Measurements from ENCODE around the gene CFAP46. TPM values are rescaled to one million over a fixed set of nuclear protein-coding genes. Genes with fewer than 3 reads are reported as not detected.
A peak's percentile ranks its signal among the peaks of the same experiment; 100 is the strongest.

Gene CFAP46
- total RNA-seq, 1 donor from 2014 or later: 0.94 TPM

DNA sequence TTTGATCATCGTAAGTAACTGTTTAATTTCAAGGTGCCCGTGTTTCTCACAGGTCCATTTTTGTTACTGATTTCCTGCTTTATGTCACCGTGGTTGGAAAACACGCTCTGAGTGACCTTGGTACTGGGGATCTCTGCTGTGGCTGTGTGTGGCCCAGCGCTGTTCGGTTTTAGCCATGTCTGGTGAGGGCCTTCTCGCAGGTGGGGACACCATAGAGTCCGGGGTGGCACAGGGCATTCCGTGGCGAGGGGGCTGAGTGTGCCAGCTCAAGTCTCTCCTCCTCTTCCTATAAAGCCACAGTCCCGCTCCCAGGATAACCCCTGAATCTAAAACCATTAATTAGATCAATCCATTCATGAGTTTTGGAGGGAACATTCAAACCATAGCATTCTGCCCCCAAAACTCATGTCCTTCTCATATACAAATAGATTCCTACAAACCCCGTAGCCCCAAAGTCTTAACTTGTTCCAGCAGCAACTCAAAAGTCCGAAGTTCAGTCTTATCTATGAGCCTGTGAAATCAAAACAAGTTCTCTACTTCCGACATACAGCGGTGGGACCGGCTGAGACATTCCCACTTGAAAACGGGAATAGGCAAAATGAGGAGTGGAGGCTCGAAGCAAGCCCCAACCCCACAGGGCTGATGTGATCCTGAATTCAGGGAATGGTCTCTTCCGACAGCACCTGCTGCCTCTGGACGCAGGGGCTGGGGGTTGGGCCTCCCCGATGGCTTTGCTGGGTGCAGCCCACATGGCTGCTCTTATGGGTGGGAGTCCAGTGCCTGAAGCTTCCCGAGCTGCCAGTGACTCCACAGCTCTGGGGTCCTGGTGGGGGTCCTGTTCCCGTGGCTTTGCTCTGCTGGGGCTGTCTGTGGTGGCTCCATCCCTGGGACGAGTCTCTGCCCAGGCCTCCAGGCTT is 101.4 kb downstream of the CFAP46 start:
- intact Hi-C loops (cut with DNase I): no loop called here
- DNase-seq (ENCODE audit: low spot score): peak; percentile 47

DNA sequence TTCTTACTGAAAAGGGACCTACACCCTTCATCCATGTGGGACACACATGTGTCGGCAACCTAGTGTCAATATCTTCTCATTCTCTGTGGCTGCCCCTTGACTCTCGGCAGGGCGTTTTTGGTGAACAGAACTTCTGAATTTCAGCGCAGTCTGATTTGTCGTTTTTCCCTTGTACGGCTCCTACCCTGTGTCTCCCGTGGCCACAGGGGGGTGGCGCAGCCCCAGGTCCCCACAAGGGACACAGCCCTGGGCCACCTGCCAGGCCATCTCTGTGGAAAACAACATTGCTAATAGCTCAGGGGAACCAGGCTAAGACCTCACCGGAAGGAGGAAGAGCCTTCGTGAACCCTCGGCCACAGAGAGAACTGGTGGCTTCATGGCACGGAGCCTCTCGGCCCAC is 103.3 kb downstream of the CFAP46 start:
- peak; percentile 26 for DNase-seq (ENCODE audit: low spot score)
- intact Hi-C loops (cut with DNase I): loop anchor here (2.0 to 10.0 kb wide), 2 partner anchors 284 to 476 kb away; no protein-coding TSS in a partner anchor

GRCh38 chr10:132838346-132838970 is 103.9 kb downstream of the CFAP46 start:
- intact Hi-C loops (cut with DNase I): loop anchor here (2.0 to 10.0 kb wide), 2 partner anchors 284 to 476 kb away; no protein-coding TSS in a partner anchor
- peak; percentile 72 for DNase-seq (ENCODE audit: low spot score)

- DNase-seq (ENCODE audit: low spot score): peak; percentile 66
- intact Hi-C loops (cut with DNase I): loop anchor here (2.0 to 10.0 kb wide), 2 partner anchors 285 to 477 kb away; no protein-coding TSS in a partner anchor
Measured at GRCh38 chr10:132837905-132838304, 104.5 kb downstream of the CFAP46 start.

DNA sequence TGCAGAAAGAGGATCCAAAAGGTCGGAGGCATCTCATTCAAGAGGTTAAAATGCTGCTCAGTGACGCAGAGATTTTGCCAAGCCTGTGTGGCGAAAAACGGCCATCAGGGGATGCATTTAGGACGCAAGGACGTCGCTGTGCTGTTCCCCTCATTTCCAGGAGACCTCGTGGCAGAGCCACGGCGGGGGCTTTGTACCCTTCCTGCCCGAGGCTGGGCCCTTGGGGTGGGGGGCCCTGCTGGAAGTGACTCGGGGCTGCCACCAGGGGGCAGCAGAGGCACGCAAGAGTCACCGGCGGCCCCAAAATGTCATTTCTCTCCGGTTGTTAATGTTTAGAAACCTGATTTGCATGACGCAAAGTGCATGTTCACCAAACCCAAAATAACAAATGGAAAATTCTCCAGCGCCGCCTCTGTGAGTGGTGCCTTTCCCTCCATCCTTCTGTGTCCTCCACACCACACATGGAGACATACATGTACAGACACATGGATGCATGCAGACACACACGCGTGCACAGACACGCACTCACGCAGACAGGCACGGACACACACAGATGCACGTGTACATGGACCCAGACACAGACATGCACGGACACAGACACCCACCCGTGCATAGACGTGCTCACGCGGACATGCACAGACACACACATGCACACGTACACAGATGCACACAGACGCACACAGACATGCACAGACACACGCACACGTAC is 105.4 kb downstream of the CFAP46 start:
- DNase-seq (ENCODE audit: low spot score): peak; percentile 76
- intact Hi-C loops (cut with DNase I): loop anchor here (10.0 kb wide), 1 partner anchor 478 kb away; no protein-coding TSS in a partner anchor

GRCh38 chr10:132836248-132836831 is 106.0 kb downstream of the CFAP46 start:
- peak; percentile 71 for DNase-seq (ENCODE audit: low spot score)
- intact Hi-C loops (cut with DNase I): loop anchor here (10.0 kb wide), 1 partner anchor 478 kb away; no protein-coding TSS in a partner anchor

DNA sequence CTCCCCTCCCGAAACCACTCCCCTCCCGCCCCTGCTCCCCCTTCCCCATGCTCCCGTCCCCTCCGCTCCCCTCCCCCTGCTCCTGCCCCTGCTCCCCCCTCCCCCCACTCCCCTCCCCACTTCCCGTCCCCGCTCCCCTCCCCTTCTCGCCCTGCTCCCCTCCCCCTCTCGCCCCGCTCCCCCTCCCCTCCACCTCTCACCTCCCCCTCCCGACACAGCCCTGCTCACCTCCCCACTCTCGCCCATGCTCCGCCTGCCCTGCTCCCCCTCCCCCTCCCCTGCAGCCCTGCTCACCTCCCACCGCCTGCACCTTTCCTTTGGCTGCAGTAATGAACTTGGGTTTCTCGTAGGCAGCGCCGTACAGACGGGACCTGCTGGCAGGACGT is 106.5 kb downstream of the CFAP46 start:
- intact Hi-C loops (cut with DNase I): loop anchor here (10.0 kb wide), 1 partner anchor 479 kb away; no protein-coding TSS in a partner anchor
- no peak for DNase-seq (ENCODE audit: low spot score)

DNA sequence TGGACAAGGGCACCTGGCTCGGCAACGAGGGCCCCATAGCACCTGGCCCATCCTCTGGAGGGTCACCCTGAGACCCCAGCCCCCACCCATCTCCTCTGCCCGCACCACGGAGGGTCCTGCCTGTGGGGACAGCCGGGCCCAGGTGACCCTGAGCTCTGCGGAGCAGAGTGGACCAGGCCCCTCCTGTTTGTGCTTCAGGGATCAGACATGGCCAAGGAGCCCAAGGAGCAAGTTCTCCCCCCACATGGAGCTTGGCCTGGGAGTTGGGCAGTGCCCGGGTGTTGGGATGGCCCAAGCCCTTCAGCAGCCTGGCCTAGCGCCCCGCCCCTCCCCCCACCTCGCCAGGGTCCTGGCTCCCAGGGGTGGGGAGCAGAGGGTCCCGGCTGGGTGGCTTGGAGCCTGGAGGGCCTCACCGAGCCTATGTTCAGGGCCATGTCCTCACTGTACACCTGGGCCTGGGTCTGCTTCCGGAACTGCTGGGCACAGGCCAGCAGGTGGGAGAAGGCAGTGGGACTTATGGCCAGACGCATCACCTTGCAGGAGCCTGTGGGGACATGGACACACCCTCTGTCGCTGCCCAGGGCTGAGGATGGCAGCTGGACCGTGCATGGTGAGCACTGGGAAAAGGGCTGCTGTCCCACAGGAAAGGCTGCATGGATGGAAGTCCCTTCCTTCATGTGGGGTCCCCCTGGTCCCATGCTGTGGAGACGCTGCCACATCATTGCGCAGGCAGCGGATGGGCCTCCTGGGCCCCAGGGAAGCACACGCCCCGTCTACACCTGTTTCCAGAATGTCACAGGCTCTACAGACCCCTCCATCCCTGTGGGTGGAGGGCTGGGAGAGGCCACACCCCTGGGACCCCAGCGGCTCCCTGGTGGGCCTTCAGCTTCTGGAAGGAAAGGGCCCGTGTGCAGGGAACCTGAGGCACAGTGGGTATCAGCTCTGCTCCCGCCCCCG is 107.2 kb downstream of the CFAP46 start:
- intact Hi-C loops (cut with DNase I): loop anchor here (10.0 kb wide), 1 partner anchor 480 kb away; no protein-coding TSS in a partner anchor
- peak; percentile 71 for DNase-seq (ENCODE audit: low spot score)

DNA sequence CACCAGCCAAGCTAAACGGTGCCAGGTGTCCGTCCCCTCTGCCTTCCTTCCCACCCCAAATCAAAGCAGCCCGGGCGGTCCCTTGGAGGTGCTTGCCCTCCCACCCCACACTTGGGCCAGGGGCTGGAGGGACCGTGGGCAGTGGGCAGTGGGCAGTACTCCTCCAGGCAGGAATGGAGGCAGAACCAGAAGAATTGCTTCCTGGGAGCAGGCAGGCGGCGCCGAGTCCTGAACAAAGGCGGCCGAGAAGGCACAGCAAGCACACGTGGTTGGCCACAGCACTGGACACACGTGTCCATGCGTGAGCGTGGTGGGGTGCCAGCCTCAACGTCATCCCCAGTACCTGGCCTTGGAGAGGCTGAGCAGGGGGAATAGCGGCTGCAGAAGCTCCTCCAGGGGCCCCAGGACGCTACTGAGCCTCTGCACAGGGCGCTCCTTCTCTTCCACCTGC is 108.0 kb downstream of the CFAP46 start:
- intact Hi-C loops (cut with DNase I): loop anchor here (10.0 kb wide), 1 partner anchor 480 kb away; no protein-coding TSS in a partner anchor
- peak; percentile 64 for DNase-seq (ENCODE audit: low spot score)

DNA sequence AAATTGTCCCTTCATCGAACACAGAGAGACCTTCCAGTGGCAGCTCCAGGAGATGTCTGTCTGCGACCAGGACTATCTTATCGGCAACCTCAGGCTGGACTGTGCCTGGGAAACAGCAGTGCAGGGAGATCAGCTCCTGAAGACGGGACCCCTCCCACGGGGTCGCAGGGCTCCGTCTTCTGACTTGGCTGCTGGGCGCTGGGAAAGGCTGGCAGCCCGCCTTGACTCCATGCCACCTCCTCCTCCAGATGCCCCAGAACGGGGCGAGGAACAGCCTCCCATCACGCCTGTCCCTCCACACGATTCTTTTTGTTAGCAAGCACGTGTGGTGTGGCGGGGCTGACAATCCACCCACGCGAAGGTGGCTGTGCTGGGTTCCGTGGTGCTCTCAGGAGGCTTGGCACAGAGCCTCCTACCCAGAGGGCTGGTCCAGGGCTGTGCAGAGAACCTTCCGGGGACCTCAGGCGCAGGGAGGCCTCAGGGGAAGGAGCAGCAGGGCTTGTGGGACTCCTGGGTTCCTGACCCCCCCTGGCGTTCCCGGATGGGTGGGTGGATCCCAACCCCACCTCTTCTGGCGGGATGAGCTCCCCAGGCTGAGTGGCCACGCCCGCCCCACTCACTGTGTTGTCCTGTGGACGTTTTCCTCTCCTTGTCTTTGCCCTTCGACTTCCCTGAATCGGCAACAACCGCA is 108.8 kb downstream of the CFAP46 start:
- intact Hi-C loops (cut with DNase I): loop anchor here (10.0 kb wide), 1 partner anchor 481 kb away; no protein-coding TSS in a partner anchor
- peak; percentile 44 for DNase-seq (ENCODE audit: low spot score)

GRCh38 chr10:132832186-132832969 is 110.0 kb downstream of the CFAP46 start:
- intact Hi-C loops (cut with DNase I): loop anchor here (10.0 kb wide), 1 partner anchor 482 kb away; no protein-coding TSS in a partner anchor

DNA sequence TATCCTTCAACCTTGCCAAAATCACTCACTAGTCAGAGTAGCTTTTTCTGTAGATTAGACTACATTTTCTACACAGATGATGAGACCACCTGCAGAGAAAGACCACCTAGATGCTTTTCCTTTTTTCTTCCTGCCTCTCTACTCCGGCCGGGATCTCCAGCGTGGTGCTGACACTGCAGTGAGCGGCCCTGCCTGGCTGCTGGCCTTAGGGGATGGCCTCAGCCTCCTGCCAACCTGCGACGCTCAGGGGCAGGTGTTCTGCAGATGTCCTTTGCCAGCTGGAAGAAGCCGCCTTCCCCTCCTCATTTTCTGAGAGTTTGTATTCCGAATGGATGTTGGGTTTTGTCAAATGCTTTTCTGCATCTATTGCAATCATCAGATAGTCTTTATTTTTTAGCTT is 113.0 kb downstream of the CFAP46 start:
- intact Hi-C loops (cut with DNase I): no loop called here

More at GRCh38 chr10:132832186-132832969, 110.0 kb downstream of the CFAP46 start:
- DNase-seq (ENCODE audit: low spot score): peak; percentile 24

GRCh38 chr10:132828681-132829080 is 113.7 kb downstream of the CFAP46 start:
- intact Hi-C loops (cut with DNase I): no loop called here
- peak; percentile 35 for DNase-seq (ENCODE audit: low spot score)

More for the DNA sequence above, 113.0 kb downstream of the CFAP46 start:
- peak; percentile 29 for DNase-seq (ENCODE audit: low spot score)

DNA sequence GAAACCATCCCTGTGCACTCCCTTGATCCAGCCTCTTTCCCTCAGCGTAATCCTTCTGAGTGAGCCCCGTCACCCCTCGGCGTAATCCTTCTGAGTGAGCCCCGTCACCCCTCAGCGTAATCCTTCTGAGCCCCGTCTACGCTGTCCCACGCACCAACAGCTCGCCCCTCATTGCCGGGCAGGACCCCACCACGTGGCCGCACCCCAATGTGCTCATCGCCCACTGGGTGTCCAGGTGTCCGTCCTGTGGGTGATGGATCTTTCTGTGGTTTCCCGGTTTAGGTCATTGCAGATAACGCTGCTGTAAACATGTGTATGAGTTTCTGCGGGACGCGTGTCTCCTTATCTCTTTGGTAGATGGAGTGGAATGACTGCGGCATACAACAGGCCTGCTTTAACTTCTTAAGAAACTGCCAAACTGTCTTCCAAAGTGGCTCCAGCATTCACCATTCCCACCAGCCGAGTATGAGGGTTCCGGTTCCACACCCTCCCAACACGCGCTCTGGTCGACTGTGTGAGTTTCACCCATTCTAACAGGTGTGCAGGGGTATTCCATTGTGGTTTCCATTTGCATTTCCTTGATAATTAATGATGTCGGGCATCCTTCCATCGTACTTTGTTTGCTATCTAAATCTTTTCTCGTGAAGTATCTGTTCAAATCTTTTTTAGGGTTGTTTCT is 114.4 kb downstream of the CFAP46 start:
- DNase-seq (ENCODE audit: low spot score): peak; percentile 49
- intact Hi-C loops (cut with DNase I): no loop called here

DNA sequence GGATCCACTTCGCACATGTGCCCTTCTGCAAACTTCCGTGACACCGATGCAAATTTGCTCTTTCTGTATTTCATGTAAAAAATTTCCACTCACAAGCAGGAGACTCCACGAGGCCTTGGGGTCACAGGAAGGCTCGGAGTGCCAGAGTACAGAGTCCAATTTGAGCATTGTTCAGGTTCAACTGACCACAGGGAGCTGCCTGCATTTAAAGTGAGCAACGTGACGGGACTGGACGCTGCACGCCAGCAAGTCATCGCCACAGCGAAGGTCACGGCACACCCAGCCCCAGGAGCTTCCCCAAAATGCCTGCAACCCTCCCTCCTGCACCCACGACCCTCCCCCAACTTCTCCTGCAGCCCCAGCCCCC is 115.0 kb downstream of the CFAP46 start:
- intact Hi-C loops (cut with DNase I): no loop called here
- peak; percentile 47 for DNase-seq (ENCODE audit: low spot score)
